Liver (tissue), 9 donors: ENCODE measurements around the gene OR1I1. TPM values are rescaled to one million over a fixed set of nuclear protein-coding genes. Genes with fewer than 3 reads are reported as not detected.

ENCODE experiments used
- DNase-seq: peaks from one replicate; pipeline ENCODE4 v3.0.0-alpha.2; 2017; ENCODE audit warnings: low spot score
- H3K27ac ChIP-seq, 2 donors: one replicate each; pipeline ENCODE4 v1.7.0; 2013; ENCODE audit warnings: inconsistent platforms in 2 of 2, low read length in 2 of 2, control low read depth in 1 of 2, low read depth in 1 of 2, mild to moderate bottlenecking in 1 of 2
- H3K27me3 ChIP-seq, 4 donors: one replicate each; pipeline versions ENCODE4 v1.6.1 to v1.7.0; 2013; ENCODE audit warnings: low read length in 3 of 4, inconsistent platforms in 1 of 4, mild to moderate bottlenecking in 1 of 4, moderate library complexity in 1 of 4; ENCODE audit not compliant: control insufficient read depth in 4 of 4, insufficient read depth in 4 of 4
- H3K36me3 ChIP-seq, 4 donors: one replicate each; pipeline versions ENCODE4 v1.6.1 to v1.7.0; 2013; ENCODE audit warnings: low read length in 3 of 4, mild to moderate bottlenecking in 3 of 4, low read depth in 1 of 4, moderate library complexity in 1 of 4; ENCODE audit not compliant: control insufficient read depth in 4 of 4, insufficient read depth in 3 of 4
- H3K4me1 ChIP-seq, 4 donors: one replicate each; pipeline versions ENCODE4 v1.6.1 to v1.7.0; 2013; ENCODE audit warnings: low read length in 3 of 4, mild to moderate bottlenecking in 3 of 4, moderate library complexity in 1 of 4; ENCODE audit not compliant: control insufficient read depth in 4 of 4, insufficient read depth in 4 of 4
- H3K4me3 ChIP-seq, 3 donors: one replicate each; pipeline versions ENCODE4 v1.6.1 to v1.7.0; 2013; ENCODE audit warnings: low read length in 3 of 3, control low read depth in 1 of 3, low read depth in 1 of 3, mild to moderate bottlenecking in 1 of 3
- H3K9ac ChIP-seq, 2 donors: one replicate each; pipeline ENCODE4 v1.7.0; 2013; ENCODE audit warnings: low read length in 2 of 2, mild to moderate bottlenecking in 2 of 2, moderate library complexity in 2 of 2, control low read depth in 1 of 2, low read depth in 1 of 2
- H3K9me3 ChIP-seq, 4 donors: one replicate each; pipeline versions ENCODE4 v1.6.1 to v1.7.0; 2013; ENCODE audit warnings: low read length in 3 of 4; ENCODE audit not compliant: control insufficient read depth in 4 of 4
- ATF3 ChIP-seq: IDR thresholded peaks from 2 replicates; pipeline ENCODE4 v1.6.1; 2016; ENCODE audit warnings: antibody characterized with exemption
- CTCF ChIP-seq: fragments of 150-350 bp; IDR thresholded peaks from 2 replicates; pipeline ENCODE4 v1.5.1; 2017; ENCODE audit warnings: improper control_type of control experiment, low read depth, low read length; ENCODE audit not compliant: missing input control
- EGR1 ChIP-seq, 2 donors: IDR thresholded peaks; 2 replicates each; pipeline ENCODE4 v1.6.1; 2016 to 2018; ENCODE audit warnings: antibody characterized with exemption in 2 of 2, low read depth in 2 of 2
- FOXA1 ChIP-seq: IDR thresholded peaks from 2 replicates; pipeline ENCODE4 v1.6.1; 2016; ENCODE audit warnings: antibody characterized with exemption
- FOXA2 ChIP-seq: IDR thresholded peaks from 2 replicates; pipeline ENCODE4 v1.6.1; 2016; ENCODE audit warnings: antibody characterized with exemption
- GABPA ChIP-seq, 2 donors: IDR thresholded peaks in 1 of 2; conservative IDR thresholded peaks in 1 of 2; 2 replicates each; pipeline ENCODE4 v1.6.1; 2016; ENCODE audit warnings: antibody characterized with exemption in 2 of 2, mild to moderate bottlenecking in 1 of 2, moderate library complexity in 1 of 2
- HNF4A ChIP-seq, 2 donors: conservative IDR thresholded peaks; 2 replicates each; pipeline ENCODE4 v1.6.1; 2016; ENCODE audit warnings: antibody characterized with exemption in 2 of 2, mild to moderate bottlenecking in 2 of 2
- HNF4G ChIP-seq: IDR thresholded peaks from 2 replicates; pipeline ENCODE4 v1.6.1; 2016; ENCODE audit warnings: antibody characterized with exemption
- MAX ChIP-seq: IDR thresholded peaks from 2 replicates; pipeline ENCODE4 v1.6.1; 2016; ENCODE audit warnings: antibody characterized with exemption
- NR2F2 ChIP-seq: IDR thresholded peaks from 2 replicates; pipeline ENCODE4 v1.6.1; 2016; ENCODE audit warnings: antibody characterized with exemption
- RAD21 ChIP-seq, 2 donors: IDR thresholded peaks; 2 replicates each; pipeline ENCODE4 v1.6.1; 2016; ENCODE audit warnings: antibody characterized with exemption in 2 of 2, mild to moderate bottlenecking in 2 of 2
- REST ChIP-seq: IDR thresholded peaks from 2 replicates; pipeline ENCODE4 v1.6.1; 2016; ENCODE audit warnings: antibody characterized with exemption, mild to moderate bottlenecking
- TAF1 ChIP-seq: conservative IDR thresholded peaks from 2 replicates; pipeline ENCODE4 v1.6.1; 2016; ENCODE audit warnings: antibody characterized with exemption, mild to moderate bottlenecking
- YY1 ChIP-seq: IDR thresholded peaks from 2 replicates; pipeline ENCODE4 v1.6.1; 2016; ENCODE audit warnings: antibody characterized with exemption, mild to moderate bottlenecking
- WGBS: extraction: QIAGEN DNeasy Blood & Tissue Kit; methylation state at CpG from one replicate; pipeline ENCODE4 v1.1.7; 2013; 5-methylcytosine and 5-hydroxymethylcytosine counted together
- polyA plus RNA-seq, 2 donors: library from polyadenylated mRNA; stranded (reverse) in 1 of 2; unstranded in 1 of 2; fragments of 200-250 nt in 1 of 2; fragments of >200 nt in 1 of 2; fragmentation: Nextera tagmentation in 1 of 2; extraction: Ambion mirVana in 1 of 2; gene quantifications; one replicate each; pipeline versions ENCODE4 v1.2.1 to v1.2.3, GENCODE V29; 2013 to 2015
- total RNA-seq, 2 donors: library from RNA; depleted of rRNA; stranded (reverse); fragments of >200 nt; gene quantifications; one replicate each; pipeline ENCODE4 v1.2.3, GENCODE V29; 2014
- donor health status: healthy.
- donor health status: healthy.
- donor health status: healthy.
- donor health status: healthy.
- donor health status: healthy.

OR1I1 gene
- total and polyA plus RNA-seq, 4 donors = not detected

GRCh38 chr19:15120135-15121026, 38.4 kb downstream of the OR1I1 start:
- no peak for DNase-seq
- Histone ChIP-seq H3K4me3 (no peak overlapping the region), H3K27me3 (no peaks in the 10 kb centered on the region), H3K36me3 (peaks cover 31 to 66% (median 39%) of the 10 kb centered on the region in 4 donors), H3K9ac (no peak overlapping the region), H3K4me1 (peaks cover 2 to 21% (median 12%) of the 10 kb centered on the region in 4 donors), H3K27ac (no peak overlapping the region), H3K9me3 (no peaks in the 10 kb centered on the region)
- WGBS = 96% methylated on average over 14 of the region's 14 CpGs
- no peak for TF ChIP-seq GABPA (IDR thresholded peaks at IDR 0.05 in 1 of 2, conservative IDR thresholded peaks at IDR 0.05 in 1 of 2)
- no peak for TF ChIP-seq EGR1 (IDR thresholded peaks at IDR 0.05; ENCODE audit: low read depth in 2 of 2)
- TF ChIP-seq HNF4A (conservative IDR thresholded peaks at IDR 0.05) = no peak

DNA sequence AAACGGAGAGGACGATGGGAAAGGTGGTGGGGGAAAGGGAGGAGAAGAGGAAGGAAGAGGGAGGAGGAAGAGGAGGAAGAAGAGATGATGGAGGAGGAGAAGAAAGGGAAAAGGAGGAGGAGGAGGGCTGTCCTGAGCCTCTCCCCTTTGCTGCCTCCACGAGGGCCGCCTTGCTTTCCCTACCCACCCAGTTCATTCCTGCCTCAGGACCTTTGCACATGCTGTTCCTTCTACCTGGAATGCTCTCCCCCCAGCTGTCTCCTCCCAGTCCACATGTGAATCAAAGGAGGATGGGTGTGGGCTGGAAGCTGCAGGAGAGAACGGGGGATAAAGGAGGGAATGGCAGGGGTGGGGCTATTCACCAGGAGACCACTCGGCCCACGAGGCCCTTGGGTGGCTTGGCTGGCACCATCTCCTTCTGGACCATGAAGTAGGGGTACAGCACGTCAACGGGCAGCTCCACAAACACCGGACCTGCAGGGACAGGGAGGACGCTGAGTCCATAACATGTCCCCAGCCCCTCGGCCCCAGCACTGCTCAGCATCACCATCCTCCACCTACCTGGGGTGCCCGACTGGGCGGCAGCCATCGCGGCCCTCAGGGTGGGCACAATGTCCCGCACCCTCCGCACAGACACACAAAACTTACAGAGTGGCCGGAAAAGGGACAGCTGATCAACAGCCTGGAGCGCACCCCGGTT, 40.5 kb downstream of the OR1I1 start:
- H3K4me3 ChIP-seq = no peak overlapping the region
- H3K4me1 ChIP-seq = peaks cover 0 to 21% (median 16%) of the 10 kb centered on the region in 4 donors
- 97% methylated on average over 21 of the region's 21 CpGs for WGBS
- H3K9ac ChIP-seq = no peak overlapping the region
- no peak for DNase-seq
- TF ChIP-seq ATF3 (no peak), HNF4G (no peak), TAF1 (no peak), MAX (no peak), RAD21 (IDR thresholded peaks at IDR 0.05) (no peak), FOXA1 (no peak), GABPA (IDR thresholded peaks at IDR 0.05 in 1 of 2, conservative IDR thresholded peaks at IDR 0.05 in 1 of 2) (no peak), YY1 (no peak), REST (no peak), FOXA2 (no peak), CTCF (no peak), HNF4A (conservative IDR thresholded peaks at IDR 0.05) (no peak), NR2F2 (no peak), EGR1 (IDR thresholded peaks at IDR 0.05; ENCODE audit: low read depth in 2 of 2) (no peak)
- H3K27me3 ChIP-seq = no peaks in the 10 kb centered on the region
- peaks cover 23 to 46% (median 30%) of the 10 kb centered on the region in 4 donors for H3K36me3 ChIP-seq
- no peak overlapping the region for H3K27ac ChIP-seq
- no peaks in the 10 kb centered on the region for H3K9me3 ChIP-seq
